Endothelial cell of umbilical vein (primary cell): ENCODE measurements around the gene VAV3. TPM values are rescaled to one million over a fixed set of nuclear protein-coding genes. Genes with fewer than 3 reads are reported as not detected.

ENCODE experiments used
- BruUV-seq: library from RNA; stranded (reverse); fragments of 400-500 nt; replicated peaks from 2 replicates; lab custom pipeline; 2021; lab: Mats Ljungman, UMichigan
- CTCF ChIA-PET: fragments of 300-600, 350-600 bp; sonication (Branson Sonifier 250); formaldehyde crosslinking; loops from one replicate; lab custom pipeline; 2021; ENCODE audit warnings: antibody characterized with exemption, inconsistent platforms; lab: Charles Lee
- POLR2A ChIA-PET: fragments of 300-600, 350-600 bp; sonication (Branson Sonifier 250); formaldehyde crosslinking; loops from one replicate; lab custom pipeline; 2021; ENCODE audit warnings: antibody characterized with exemption, inconsistent platforms; lab: Charles Lee
- DNase-seq: peaks from one replicate; pipeline ENCODE4 v3.0.0-alpha.2; 2011; ENCODE audit warnings: low read depth, low spot score
- FAIRE-seq: peaks from 2 replicates; lab custom pipeline; 2011; peaks lifted over from hg19 to GRCh38; lab: Jason Lieb, UNC
- H2AFZ ChIP-seq: 2 replicates; pipeline ENCODE4 v1.6.0; 2012; ENCODE audit warnings: low read depth, low read length, control low read depth, inconsistent platforms
- H3K27ac ChIP-seq: 2 replicates; pipeline ENCODE4 v1.5.1; 2011; ENCODE audit warnings: low read depth, mild to moderate bottlenecking, control low read depth, low read length, moderate library complexity; ENCODE audit not compliant: insufficient read depth
- H3K27me3 ChIP-seq, 2 experiments: 2 replicates each; pipeline versions ENCODE4 v1.6.0 to v1.6.1; 2011; ENCODE audit warnings: low read length in 2 of 2, mixed read lengths in 1 of 2; ENCODE audit not compliant: control insufficient read depth in 2 of 2, insufficient read depth in 2 of 2
- H3K36me3 ChIP-seq, 2 experiments: 2 replicates in 1 of 2; 3 replicates in 1 of 2; pipeline ENCODE4 v1.5.1; 2011; ENCODE audit warnings: low read length in 2 of 2, mild to moderate bottlenecking in 1 of 2, moderate library complexity in 1 of 2; ENCODE audit not compliant: control insufficient read depth in 2 of 2, insufficient read depth in 2 of 2; ENCODE audit errors: extremely low read depth in 1 of 2
- H3K4me1 ChIP-seq: 3 replicates; pipeline ENCODE4 v1.5.1; 2011; ENCODE audit warnings: mild to moderate bottlenecking, low read length; ENCODE audit not compliant: control insufficient read depth, insufficient read depth; ENCODE audit errors: extremely low read depth
- H3K4me2 ChIP-seq: 2 replicates; pipeline ENCODE4 v1.6.1; 2011; ENCODE audit warnings: low read length, control low read depth, mixed read lengths; ENCODE audit not compliant: insufficient read depth
- H3K4me3 ChIP-seq, 3 experiments: fragments of 200-600 bp in 1 of 3; sonication (generic), shearing (Covaris generic) in 1 of 3; replicated peaks in 1 of 3; 2 replicates each; pipeline ENCODE4 v1.5.1; 2011 to 2016; ENCODE audit warnings: control low read depth in 3 of 3, low read length in 3 of 3, mild to moderate bottlenecking in 2 of 3, inconsistent platforms in 1 of 3, low read depth in 1 of 3, moderate library complexity in 1 of 3; ENCODE audit not compliant: insufficient read depth in 1 of 3
- H3K79me2 ChIP-seq: 2 replicates; pipeline ENCODE4 v1.6.0; 2012; ENCODE audit warnings: low read length, inconsistent platforms; ENCODE audit not compliant: control insufficient read depth, insufficient read depth
- H3K9ac ChIP-seq: replicated peaks from 2 replicates; pipeline ENCODE3; 2011; ENCODE audit warnings: low read length, control low read depth; ENCODE audit not compliant: insufficient read depth; ENCODE audit errors: extremely low read depth
- H3K9me1 ChIP-seq: replicated peaks from 3 replicates; pipeline ENCODE4 v1.6.0; 2011; ENCODE audit warnings: mild to moderate bottlenecking, low read length; ENCODE audit not compliant: control insufficient read depth, insufficient read depth; ENCODE audit errors: extremely low read depth
- H3K9me3 ChIP-seq: replicated peaks from 2 replicates; pipeline ENCODE4 v1.5.1; 2012; ENCODE audit warnings: low read length, inconsistent platforms; ENCODE audit not compliant: control insufficient read depth, insufficient read depth
- H4K20me1 ChIP-seq: replicated peaks from 2 replicates; pipeline ENCODE3; 2011; ENCODE audit warnings: mild to moderate bottlenecking, low read length; ENCODE audit not compliant: control insufficient read depth, insufficient read depth; ENCODE audit errors: extremely low read depth
- CTCF ChIP-seq, 2 donors: IDR thresholded peaks; 1 replicate in 1 of 2; 2 replicates in 1 of 2; pipeline ENCODE4 v1.5.1; 2011; ENCODE audit warnings: low read length in 2 of 2, mild to moderate bottlenecking in 2 of 2, moderate library complexity in 2 of 2, control low read depth in 1 of 2, inconsistent platforms in 1 of 2, low read depth in 1 of 2; ENCODE audit not compliant: insufficient read depth in 1 of 2; ENCODE audit errors: extremely low read depth in 1 of 2
- EZH2 ChIP-seq: IDR thresholded peaks from 2 replicates; pipeline ENCODE4 v1.6.1; 2012; ENCODE audit warnings: borderline replicate concordance, low read depth, mild to moderate bottlenecking, moderate library complexity, low read length, inconsistent platforms; ENCODE audit not compliant: severe bottlenecking
- FOS ChIP-seq: IDR thresholded peaks from 2 replicates; pipeline ENCODE4 v1.6.1; 2011; ENCODE audit warnings: mild to moderate bottlenecking, low read length, moderate library complexity, borderline replicate concordance; ENCODE audit not compliant: insufficient read depth
- GATA2 ChIP-seq: IDR thresholded peaks from 2 replicates; pipeline ENCODE4 v1.7.0; 2011; ENCODE audit warnings: low read depth, mild to moderate bottlenecking, moderate library complexity, mixed read lengths, low read length; ENCODE audit not compliant: insufficient read length, insufficient read depth
- JUN ChIP-seq: IDR thresholded peaks from 2 replicates; pipeline ENCODE4 v1.6.1; 2011; ENCODE audit warnings: borderline replicate concordance, low read depth; ENCODE audit not compliant: insufficient read length, insufficient read depth
- MAX ChIP-seq: IDR thresholded peaks from 2 replicates; pipeline ENCODE4 v1.6.1; 2011; ENCODE audit not compliant: insufficient read depth, insufficient read length
- MYC ChIP-seq: IDR thresholded peaks from one replicate; pipeline ENCODE4 v1.6.1; 2011; ENCODE audit warnings: mild to moderate bottlenecking, low read depth, low read length
- POLR2A ChIP-seq: IDR thresholded peaks from 2 replicates; pipeline ENCODE4 v1.6.1; 2012; ENCODE audit warnings: low read depth, mild to moderate bottlenecking, control low read depth, low read length
- POLR2AphosphoS5 ChIP-seq: IDR thresholded peaks from 2 replicates; pipeline ENCODE4 v1.6.1; 2012; ENCODE audit warnings: low read depth, mild to moderate bottlenecking, control low read depth, low read length, moderate library complexity; ENCODE audit not compliant: insufficient read depth
- dilution Hi-C: fragments of 300-500 bp; cut with MboI; formaldehyde crosslinking; loops from one replicate; pipeline ENCODE4 v1.15.0; 2019; ENCODE audit warnings: low sequenced_read_pairs; ENCODE audit not compliant: extremely low pct_ligation_motif_present
- intact Hi-C: fragments of 100-400 bp; cut with micrococcal nuclease; formaldehyde crosslinking; loops from one replicate; pipeline ENCODE4 v1.10.0; 2022
- polyA plus RNA-seq, 4 experiments: library from polyadenylated mRNA; depleted of rRNA in 3 of 4; stranded (reverse) in 3 of 4; unstranded in 1 of 4; fragments of >200 nt; gene quantifications; 2 replicates each; pipeline versions ENCODE4 v1.2.1 to v1.2.3, GENCODE V29; 2011 to 2012; ENCODE audit warnings: missing spikeins in 1 of 4
- total RNA-seq: library from RNA; stranded (reverse); gene quantifications from 2 replicates; pipeline ENCODE4 v1.2.3, GENCODE V29; 2021

The VAV3 gene
- total and polyA plus RNA-seq, 2 donors (not counting 3 experiments of a cell fraction or from before 2014, with no cell fraction given) = 0.18 to 1.5 TPM

- no peaks in the 10 kb centered on the region for H3K9me1 ChIP-seq
- TF ChIP-seq POLR2AphosphoS5 = no peak
- TF ChIP-seq GATA2 = no peak
- TF ChIP-seq EZH2 = no peak
- no peak for TF ChIP-seq MYC
- TF ChIP-seq FOS = no peak
- no peak for TF ChIP-seq JUN
- TF ChIP-seq CTCF (IDR thresholded peaks at IDR 0.05; ENCODE audit: extremely low read depth in 1 of 2, insufficient read depth in 1 of 2, low read depth in 1 of 2, low read length in 2 of 2) = no peak
- no peak for TF ChIP-seq MAX
- TF ChIP-seq POLR2A = no peak
- CTCF ChIA-PET = no interaction called here
- no peaks in the 10 kb centered on the region for H3K36me3 ChIP-seq
- no TSS peak for BruUV-seq
- no peak overlapping the region for H3K27ac ChIP-seq
- H3K9me3 ChIP-seq = no peaks in the 10 kb centered on the region
- FAIRE-seq = no peak
- H3K79me2 ChIP-seq = no peaks in the 10 kb centered on the region
- POLR2A ChIA-PET = no interaction called here
- H3K4me2 ChIP-seq = no peak overlapping the region
- H2AFZ ChIP-seq = no peak overlapping the region
- H3K4me3 ChIP-seq = no peak overlapping the region
- H3K9ac ChIP-seq = no peak overlapping the region
- H4K20me1 ChIP-seq = no peaks in the 10 kb centered on the region
- no peak for DNase-seq
- H3K27me3 ChIP-seq = no peaks in the 10 kb centered on the region
- H3K4me1 ChIP-seq = no peaks in the 10 kb centered on the region
- dilution Hi-C loops = no loop called here
- intact Hi-C loops = no loop called here
These were observed 371.3 kb downstream of the VAV3 start for GRCh38 chr1:107593501-107594209.
